ENCODE results near the gene ENKD1.

ENKD1 gene

GRCh38 chr16:67674851-67675578, 8.5 kb upstream of the ENKD1 start:
- no peak for DNase-seq
- TF ChIP-seq POLR2A (IDR thresholded peaks at IDR 0.05; ENCODE audit: low read length): no peak
- no peak for TF ChIP-seq GATA1 (IDR thresholded peaks at IDR 0.05; ENCODE audit: low read depth, low read length)

GRCh38 chr16:67673712-67674580, 7.4 kb upstream of the ENKD1 start:
- DNase-seq: peak; percentile 26 to 53
- TF ChIP-seq POLR2A (IDR thresholded peaks at IDR 0.05; ENCODE audit: low read length): no peak
- no peak for TF ChIP-seq GATA1 (IDR thresholded peaks at IDR 0.05; ENCODE audit: low read depth, low read length)

- peak; percentile 69 to 85 for DNase-seq
- TF ChIP-seq GATA1 (IDR thresholded peaks at IDR 0.05; ENCODE audit: low read depth, low read length) (no peak), POLR2A (IDR thresholded peaks at IDR 0.05; ENCODE audit: low read length) (no peak)
These were observed 6.5 kb upstream of the ENKD1 start for GRCh38 chr16:67672739-67673662.

- TF ChIP-seq POLR2A (IDR thresholded peaks at IDR 0.05; ENCODE audit: low read length) (no peak), GATA1 (IDR thresholded peaks at IDR 0.05; ENCODE audit: low read depth, low read length) (no peak)
- DNase-seq: no peak
These were observed 5.8 kb upstream of the ENKD1 start for GRCh38 chr16:67672306-67672705.

GRCh38 chr16:67669499-67670101, 3.0 kb upstream of the ENKD1 start:
- TF ChIP-seq GATA1 (IDR thresholded peaks at IDR 0.05; ENCODE audit: low read depth, low read length) (no peak), POLR2A (IDR thresholded peaks at IDR 0.05; ENCODE audit: low read length) (no peak)
- DNase-seq: no peak

- DNase-seq: peak; percentile 30 to 42
- no peak for TF ChIP-seq POLR2A (IDR thresholded peaks at IDR 0.05; ENCODE audit: low read length)
- no peak for TF ChIP-seq GATA1 (IDR thresholded peaks at IDR 0.05; ENCODE audit: low read depth, low read length)
These were observed 2.1 kb upstream of the ENKD1 start for GRCh38 chr16:67668495-67669157.

- no peak for TF ChIP-seq GATA1 (IDR thresholded peaks at IDR 0.05; ENCODE audit: low read depth, low read length)
- peak; percentile 41 for TF ChIP-seq POLR2A (IDR thresholded peaks at IDR 0.05; ENCODE audit: low read length)
- DNase-seq: peak; percentile 92
These were observed 1.4 kb upstream of the ENKD1 start for GRCh38 chr16:67667817-67668494.

- no peak for DNase-seq
- TF ChIP-seq GATA1 (IDR thresholded peaks at IDR 0.05; ENCODE audit: low read depth, low read length) (no peak), POLR2A (IDR thresholded peaks at IDR 0.05; ENCODE audit: low read length) (no peak)
These were observed 885 bp upstream of the ENKD1 start for GRCh38 chr16:67667453-67667816.

GRCh38 chr16:67666032-67666551, 458 bp downstream of the ENKD1 start:
- no peak for TF ChIP-seq GATA1 (IDR thresholded peaks at IDR 0.05; ENCODE audit: low read depth, low read length)
- no peak for TF ChIP-seq POLR2A (IDR thresholded peaks at IDR 0.05; ENCODE audit: low read length)
- peak; percentile 50 to 64 for DNase-seq

GRCh38 chr16:67665598-67665997, 952 bp downstream of the ENKD1 start:
- TF ChIP-seq POLR2A (IDR thresholded peaks at IDR 0.05; ENCODE audit: low read length): no peak
- DNase-seq: no peak

GRCh38 chr16:67664871-67665270, 1.7 kb downstream of the ENKD1 start:
- no peak for TF ChIP-seq POLR2A (IDR thresholded peaks at IDR 0.05; ENCODE audit: low read length)
- TF ChIP-seq GATA1 (IDR thresholded peaks at IDR 0.05; ENCODE audit: low read depth, low read length): no peak
- no peak for DNase-seq

GRCh38 chr16:67664258-67664657, 2.3 kb downstream of the ENKD1 start:
- DNase-seq: no peak

More at GRCh38 chr16:67664258-67664657, 2.3 kb downstream of the ENKD1 start:
- TF ChIP-seq POLR2A (IDR thresholded peaks at IDR 0.05; ENCODE audit: low read length) (no peak), GATA1 (IDR thresholded peaks at IDR 0.05; ENCODE audit: low read depth, low read length) (no peak)

All from erythroblast (primary cell).